ENCODE data around the gene DUS4L.

DUS4L gene

DNA sequence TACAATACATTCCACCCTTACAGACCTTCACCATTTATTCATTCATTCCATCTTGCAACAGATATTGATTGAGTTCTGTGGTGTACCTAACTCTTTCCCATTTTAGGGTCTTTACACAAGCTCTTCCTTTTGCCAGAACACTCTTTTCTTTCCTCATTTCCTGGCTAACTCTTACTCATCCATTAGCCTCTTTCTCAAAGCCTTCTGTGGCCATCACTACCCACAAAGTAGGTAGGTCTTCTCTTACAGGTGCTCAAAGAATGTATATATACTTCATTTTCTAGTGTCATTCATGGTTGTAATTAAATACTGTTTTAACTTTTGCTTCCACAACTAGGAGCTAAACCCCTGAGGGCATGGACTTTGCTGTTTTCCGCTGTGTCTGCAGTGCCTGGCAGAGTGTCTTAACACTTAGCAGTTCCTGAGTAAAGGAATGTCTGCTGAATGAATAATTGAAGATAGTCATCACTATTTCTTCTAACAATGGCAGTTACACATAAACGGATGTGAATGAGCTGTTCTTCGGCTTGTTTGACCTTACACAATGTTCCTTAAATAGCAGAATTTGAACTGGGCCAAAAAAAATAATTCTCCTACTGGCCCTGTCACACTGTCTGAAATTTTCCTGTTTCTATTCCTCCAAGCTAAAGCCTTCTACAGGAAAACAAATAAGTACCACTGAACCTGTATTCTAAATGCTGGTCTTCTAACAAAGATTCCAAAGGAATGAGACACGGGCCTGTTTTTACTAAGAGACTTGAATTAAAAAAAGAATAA lies 31.4 kb downstream of the DUS4L start:
- Histone ChIP-seq H3K27ac (peak overlapping the region; percentile 73), H3K4me3 (ENCODE audit: low read depth, low read length) (no peak overlapping the region)
- DNase-seq: peak; percentile 86

DNA sequence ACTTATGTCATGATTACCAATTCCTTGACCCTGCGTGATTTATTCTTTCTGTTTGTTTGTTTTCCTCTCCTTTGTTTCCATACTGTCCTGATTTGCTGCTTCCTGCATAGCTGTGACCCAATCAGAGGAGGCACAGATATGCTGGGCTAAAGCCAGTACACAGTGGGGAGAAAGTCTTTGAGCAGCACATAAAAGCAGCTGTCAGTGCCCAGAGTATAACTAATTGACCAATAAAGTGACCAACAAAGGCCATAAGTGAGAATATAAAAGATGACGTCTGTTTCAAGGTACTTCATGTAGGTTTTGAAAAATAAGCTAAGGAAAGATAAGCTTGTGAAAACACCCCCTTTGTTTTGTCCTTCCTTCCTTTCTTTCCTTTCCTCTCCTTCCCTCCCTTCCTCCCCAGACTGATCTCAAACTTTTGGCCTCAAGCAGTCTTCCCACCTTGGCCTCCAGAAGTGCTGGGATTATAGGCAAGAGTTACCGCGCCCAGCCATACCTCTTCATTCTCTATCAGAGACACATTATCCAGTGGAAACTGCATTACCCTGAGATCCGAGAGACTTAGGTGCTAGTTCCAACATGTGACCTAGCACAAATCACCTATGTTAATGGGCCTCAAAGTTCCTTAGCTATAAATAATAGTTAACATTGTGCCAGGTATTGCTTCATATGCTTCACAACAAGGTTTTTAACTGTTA lies 33.3 kb downstream of the DUS4L start:
- no peak overlapping the region for H3K4me3 ChIP-seq (ENCODE audit: low read depth, low read length)
- peaks cover 13% of the 10 kb centered on the region for H3K36me3 ChIP-seq (replicated peaks)
- in situ Hi-C loops (cut with HindIII; ENCODE audit: low pct_ligation_motif_present, low sequenced_read_pairs): no loop called here
- TF ChIP-seq, protein P1, sequence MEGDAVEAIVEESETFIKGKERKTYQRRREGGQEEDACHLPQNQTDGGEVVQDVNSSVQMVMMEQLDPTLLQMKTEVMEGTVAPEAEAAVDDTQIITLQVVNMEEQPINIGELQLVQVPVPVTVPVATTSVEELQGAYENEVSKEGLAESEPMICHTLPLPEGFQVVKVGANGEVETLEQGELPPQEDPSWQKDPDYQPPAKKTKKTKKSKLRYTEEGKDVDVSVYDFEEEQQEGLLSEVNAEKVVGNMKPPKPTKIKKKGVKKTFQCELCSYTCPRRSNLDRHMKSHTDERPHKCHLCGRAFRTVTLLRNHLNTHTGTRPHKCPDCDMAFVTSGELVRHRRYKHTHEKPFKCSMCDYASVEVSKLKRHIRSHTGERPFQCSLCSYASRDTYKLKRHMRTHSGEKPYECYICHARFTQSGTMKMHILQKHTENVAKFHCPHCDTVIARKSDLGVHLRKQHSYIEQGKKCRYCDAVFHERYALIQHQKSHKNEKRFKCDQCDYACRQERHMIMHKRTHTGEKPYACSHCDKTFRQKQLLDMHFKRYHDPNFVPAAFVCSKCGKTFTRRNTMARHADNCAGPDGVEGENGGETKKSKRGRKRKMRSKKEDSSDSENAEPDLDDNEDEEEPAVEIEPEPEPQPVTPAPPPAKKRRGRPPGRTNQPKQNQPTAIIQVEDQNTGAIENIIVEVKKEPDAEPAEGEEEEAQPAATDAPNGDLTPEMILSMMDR (IDR thresholded peaks at IDR 0.05; ENCODE audit: low read depth, low read length, missing control alignments): no peak
- H3K27ac ChIP-seq: no peak overlapping the region
- H3K27me3 ChIP-seq (replicated peaks): no peaks in the 10 kb centered on the region
- no peak for DNase-seq

More for the DNA sequence above, 31.4 kb downstream of the DUS4L start:
- Histone ChIP-seq H3K27me3 (replicated peaks) (no peaks in the 10 kb centered on the region), H3K36me3 (replicated peaks) (peaks cover 3% of the 10 kb centered on the region)
- in situ Hi-C loops (cut with HindIII; ENCODE audit: low pct_ligation_motif_present, low sequenced_read_pairs): no loop called here
- TF ChIP-seq, protein P1 (IDR thresholded peaks at IDR 0.05; ENCODE audit: low read depth, low read length, missing control alignments): no peak

DNA sequence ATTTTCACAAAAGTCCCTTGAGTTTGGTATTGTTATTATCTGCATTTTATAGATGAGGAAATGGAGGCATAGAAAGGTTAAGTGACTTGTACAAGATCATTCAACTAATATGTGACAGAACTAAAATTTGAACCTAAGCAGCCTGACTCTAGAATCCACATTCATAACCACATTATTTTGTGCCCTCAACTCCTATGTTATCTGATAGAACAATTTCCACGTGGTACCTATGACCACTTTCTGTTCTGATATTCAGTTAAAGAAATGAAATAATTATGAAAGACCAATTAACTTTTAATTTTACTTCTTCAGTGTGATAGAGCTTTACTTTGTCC lies 33.8 kb downstream of the DUS4L start:
- Histone ChIP-seq H3K27me3 (replicated peaks) (no peaks in the 10 kb centered on the region), H3K27ac (no peak overlapping the region), H3K36me3 (replicated peaks) (peaks cover 13% of the 10 kb centered on the region), H3K4me3 (ENCODE audit: low read depth, low read length) (no peak overlapping the region)
- TF ChIP-seq, protein P1 (IDR thresholded peaks at IDR 0.05; ENCODE audit: low read depth, low read length, missing control alignments): no peak
- in situ Hi-C loops (cut with HindIII; ENCODE audit: low pct_ligation_motif_present, low sequenced_read_pairs): no loop called here
- no peak for DNase-seq

DNA sequence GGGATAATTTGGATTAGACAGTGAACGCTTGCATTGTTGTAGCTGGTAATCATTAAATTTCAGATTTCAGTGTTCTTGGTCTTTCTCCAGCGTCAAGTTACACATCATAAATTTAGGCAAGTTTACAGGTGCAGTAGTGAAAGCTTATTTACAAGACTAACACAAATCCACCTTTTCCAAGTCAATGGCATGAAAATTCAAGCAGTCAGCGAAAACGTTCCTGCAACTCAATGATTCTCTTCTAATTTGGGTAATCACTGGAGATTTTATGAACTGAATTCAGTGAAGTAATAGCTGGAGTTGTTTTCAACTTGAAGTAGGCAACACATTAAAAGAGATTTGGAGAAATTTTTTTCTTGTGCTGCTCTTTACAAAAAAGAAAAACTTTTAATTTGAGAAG lies 34.2 kb downstream of the DUS4L start:
- in situ Hi-C loops (cut with HindIII; ENCODE audit: low pct_ligation_motif_present, low sequenced_read_pairs): no loop called here
- H3K4me3 ChIP-seq (ENCODE audit: low read depth, low read length): no peak overlapping the region
- no peaks in the 10 kb centered on the region for H3K27me3 ChIP-seq (replicated peaks)
- TF ChIP-seq, protein P1 (IDR thresholded peaks at IDR 0.05; ENCODE audit: low read depth, low read length, missing control alignments): no peak
- peaks cover 13% of the 10 kb centered on the region for H3K36me3 ChIP-seq (replicated peaks)
- H3K27ac ChIP-seq: no peak overlapping the region
- DNase-seq: no peak

DNA sequence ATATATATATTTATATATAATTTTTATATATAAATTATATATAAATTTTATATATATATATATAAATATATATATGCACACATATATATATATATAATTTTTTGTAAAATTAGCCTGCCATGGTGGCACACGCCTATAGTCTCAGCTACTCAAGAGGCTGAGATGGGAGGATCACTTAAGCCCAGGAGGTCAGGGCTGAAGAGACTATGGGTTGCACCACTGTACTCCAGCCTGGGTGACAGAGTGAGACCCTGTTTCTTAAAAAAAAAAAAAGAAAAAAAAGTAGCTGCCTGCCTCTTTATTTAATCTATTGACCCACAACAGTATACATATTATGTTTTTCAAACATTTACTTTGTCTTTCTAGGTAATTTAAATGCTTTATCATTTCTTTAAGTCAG lies 35.5 kb downstream of the DUS4L start:
- in situ Hi-C loops (cut with HindIII; ENCODE audit: low pct_ligation_motif_present, low sequenced_read_pairs): no loop called here
- TF ChIP-seq, protein P1 (IDR thresholded peaks at IDR 0.05; ENCODE audit: low read depth, low read length, missing control alignments): no peak
- no peak for DNase-seq
- H3K27ac ChIP-seq: no peak overlapping the region
- no peaks in the 10 kb centered on the region for H3K27me3 ChIP-seq (replicated peaks)
- H3K36me3 ChIP-seq (replicated peaks): peaks cover 15% of the 10 kb centered on the region
- no peak overlapping the region for H3K4me3 ChIP-seq (ENCODE audit: low read depth, low read length)
